GM12878 (cell line): ENCODE results near the gene TEKT1. TPM values are rescaled to one million over a fixed set of nuclear protein-coding genes. Genes with fewer than 3 reads are reported as not detected.

Experiments
- ATAC-seq: fragments of 200-7000 bp; cut with Tn5 transposase; 3 replicates; pipeline ENCODE4 v1.9.1; 2020; ENCODE audit warnings: mild to moderate bottlenecking, moderate library complexity
- BruUV-seq: library from RNA; stranded (reverse); fragments of 400-500 nt; replicated peaks from 2 replicates; lab custom pipeline; 2021; lab: Mats Ljungman, UMichigan
- CTCF ChIA-PET: fragments of 300-600 bp; sonication (Branson Sonifier 250); formaldehyde crosslinking; extraction: SDS; loops from one replicate; lab custom pipeline; 2021; ENCODE audit warnings: inconsistent platforms; lab: Yijun Ruan, JAX
- POLR2A ChIA-PET: fragments of 350-600 bp; formaldehyde crosslinking; extraction: SDS; loops from one replicate; lab custom pipeline; 2021; ENCODE audit warnings: inconsistent platforms; lab: Charles Lee
- RAD21 ChIA-PET: fragments of 300-600 bp; sonication (Branson Sonifier 250); formaldehyde crosslinking; loops from one replicate; lab custom pipeline; 2023; ENCODE audit warnings: antibody characterized with exemption; ENCODE audit not compliant: unreplicated experiment; lab: Charles Lee
- SMC1A ChIA-PET: fragments of 300-600 bp; sonication (Branson Sonifier 250); formaldehyde crosslinking; loops from one replicate; lab custom pipeline; 2023; ENCODE audit not compliant: unreplicated experiment, uncharacterized antibody; lab: Charles Lee
- DNase-seq: peaks from one replicate; pipeline ENCODE4 v3.0.0-alpha.2; 2011; ENCODE audit warnings: low read depth, low spot score
- FAIRE-seq: peaks from 3 replicates; lab custom pipeline; 2011; peaks lifted over from hg19 to GRCh38; lab: Jason Lieb, UNC
- H2AFZ ChIP-seq: 2 replicates; pipeline ENCODE4 v1.6.0; 2011; ENCODE audit warnings: low read depth, low read length, control low read depth; ENCODE audit not compliant: control insufficient read depth
- H3K27ac ChIP-seq: 2 replicates; pipeline ENCODE4 v1.5.1; 2011; ENCODE audit warnings: control low read depth; ENCODE audit not compliant: control insufficient read depth, insufficient read depth
- H3K27me3 ChIP-seq, 2 experiments: replicated peaks in 1 of 2; 2 replicates each; pipeline versions ENCODE4 v1.6.0 to v1.6.1; 2011; ENCODE audit warnings: low read length in 1 of 2; ENCODE audit not compliant: control insufficient read depth in 2 of 2, insufficient read depth in 2 of 2
- H3K36me3 ChIP-seq, 2 experiments: 2 replicates each; pipeline ENCODE4 v1.5.1; 2011; ENCODE audit warnings: low read length in 1 of 2; ENCODE audit not compliant: control insufficient read depth in 2 of 2, insufficient read depth in 2 of 2
- H3K4me1 ChIP-seq: 2 replicates; pipeline ENCODE4 v1.6.1; 2011; ENCODE audit warnings: mild to moderate bottlenecking, low read length, moderate library complexity, mixed read lengths; ENCODE audit not compliant: control insufficient read depth, insufficient read depth
- H3K4me2 ChIP-seq: 2 replicates; pipeline ENCODE4 v1.6.0; 2011; ENCODE audit warnings: control low read depth; ENCODE audit not compliant: control insufficient read depth, insufficient read depth
- H3K4me3 ChIP-seq: fragments of 200-600 bp; sonication (generic); 2 replicates; pipeline ENCODE4 v1.5.1; 2016
- H3K79me2 ChIP-seq: 2 replicates; pipeline ENCODE4 v1.6.0; 2011; ENCODE audit warnings: low read length; ENCODE audit not compliant: control insufficient read depth, insufficient read depth
- H3K9ac ChIP-seq: 2 replicates; pipeline ENCODE4 v1.8.0; 2011; ENCODE audit warnings: low read length, control low read depth, mixed read lengths; ENCODE audit not compliant: control insufficient read depth, insufficient read depth
- H3K9me3 ChIP-seq: replicated peaks from 3 replicates; pipeline ENCODE4 v1.5.1; 2011; ENCODE audit warnings: mild to moderate bottlenecking, low read length; ENCODE audit not compliant: control insufficient read depth, insufficient read depth
- H4K20me1 ChIP-seq: 2 replicates; pipeline ENCODE4 v1.6.0; 2011; ENCODE audit not compliant: control insufficient read depth, insufficient read depth
- BCL11A ChIP-seq: IDR thresholded peaks from 2 replicates; pipeline ENCODE4 v1.6.1; 2011; ENCODE audit warnings: low read depth, low read length
- CREB1 ChIP-seq: IDR thresholded peaks from 2 replicates; pipeline ENCODE4 v1.6.1; 2012; ENCODE audit warnings: low read depth, mild to moderate bottlenecking, inconsistent platforms
- DPF2 ChIP-seq: fragments of 450-650 bp; IDR thresholded peaks from 2 replicates; pipeline ENCODE4 v1.6.1; 2017; ENCODE audit warnings: mild to moderate bottlenecking
- MXI1 ChIP-seq: fragments of 150-350 bp; IDR thresholded peaks from 2 replicates; pipeline ENCODE4 v1.6.1; 2011; ENCODE audit warnings: low read depth, mild to moderate bottlenecking, inconsistent platforms, low read length, improper control_type of control experiment
- RB1 ChIP-seq: fragments of 450-650 bp; formaldehyde crosslinking; IDR thresholded peaks from 2 replicates; pipeline ENCODE4 v1.6.1; 2017; ENCODE audit warnings: mild to moderate bottlenecking, borderline replicate concordance
- SRF ChIP-seq, 2 experiments: IDR thresholded peaks; 2 replicates each; pipeline ENCODE4 v1.6.1; 2011; ENCODE audit warnings: low read depth in 2 of 2, low read length in 2 of 2, mild to moderate bottlenecking in 1 of 2, moderate library complexity in 1 of 2
- STAT3 ChIP-seq: IDR thresholded peaks from 2 replicates; pipeline ENCODE4 v1.6.1; 2011; ENCODE audit warnings: low read depth, low read length, improper control_type of control experiment
- SUPT20H ChIP-seq: IDR thresholded peaks from 2 replicates; pipeline ENCODE4 v1.6.1; 2011; ENCODE audit warnings: low read depth, mild to moderate bottlenecking, low read length, moderate library complexity, borderline replicate concordance; ENCODE audit not compliant: control insufficient read depth
- TBL1XR1 ChIP-seq: IDR thresholded peaks from 2 replicates; pipeline ENCODE4 v1.6.1; 2012; ENCODE audit warnings: low read depth, low read length, improper control_type of control experiment
- TCF12 ChIP-seq: IDR thresholded peaks from 2 replicates; pipeline ENCODE4 v1.6.1; 2011; ENCODE audit warnings: low read depth, mild to moderate bottlenecking, low read length
- WGBS: methylation state at CpG from one replicate; pipeline ENCODE4 v1.1.6; 2016; ENCODE audit warnings: low lambda C conversion rate; ENCODE audit not compliant: insufficient replicate concordance, insufficient coverage; ENCODE audit errors: missing lambda C conversion rate; 5-methylcytosine and 5-hydroxymethylcytosine counted together
- in situ Hi-C: fragments of 300-500 bp; cut with MboI; formaldehyde crosslinking; loops from 9 replicates; pipeline ENCODE4 v1.14.3; 2018; ENCODE audit warnings: mixed read lengths
- intact Hi-C: fragments of 100-400 bp; cut with micrococcal nuclease; formaldehyde crosslinking; loops from one replicate; pipeline ENCODE4 v1.14.2; 2022; ENCODE audit not compliant: unreplicated experiment
- polyA plus RNA-seq, 11 experiments: library from polyadenylated mRNA; depleted of rRNA in 4 of 11; unstranded in 6 of 11; stranded (reverse) in 5 of 11; fragments of >200 nt; fragmentation: Nextera tagmentation in 4 of 11; fragmentation: Illumina TruSeq in 1 of 11; extraction: Ambion mirVana in 4 of 11; extraction: Trizol in 1 of 11; gene quantifications; 1 replicate in 1 of 11; 2 replicates in 10 of 11; pipeline versions ENCODE4 v1.2.1 to v1.2.3, GENCODE V29; 2011 to 2016; ENCODE audit warnings: inconsistent platforms in 2 of 11, missing spikeins in 2 of 11, low read depth in 1 of 11
- total RNA-seq, 4 experiments: library from RNA; depleted of rRNA in 3 of 4; stranded (reverse); fragments of >200 nt in 3 of 4; fragmentation: Illumina TruSeq in 1 of 4; extraction: Trizol in 1 of 4; gene quantifications; 2 replicates each; pipeline versions ENCODE4 v1.2.1 to v1.2.3, GENCODE V29; 2013 to 2021
- TF ChIP-seq, protein P1 (sequence below): fragments of 450-650 bp; IDR thresholded peaks from 2 replicates; pipeline ENCODE4 v1.6.1; 2014; ENCODE audit warnings: mild to moderate bottlenecking
- TF ChIP-seq, protein P2 (sequence below): fragments of 450-650 bp; IDR thresholded peaks from 2 replicates; pipeline ENCODE4 v1.6.1; 2017; ENCODE audit warnings: mild to moderate bottlenecking, moderate library complexity

TEKT1 gene
- total and polyA plus RNA-seq, 10 of the 15 experiments (the other 5 are each of a cell fraction or from before 2014, with no cell fraction given), result not detected

DNA sequence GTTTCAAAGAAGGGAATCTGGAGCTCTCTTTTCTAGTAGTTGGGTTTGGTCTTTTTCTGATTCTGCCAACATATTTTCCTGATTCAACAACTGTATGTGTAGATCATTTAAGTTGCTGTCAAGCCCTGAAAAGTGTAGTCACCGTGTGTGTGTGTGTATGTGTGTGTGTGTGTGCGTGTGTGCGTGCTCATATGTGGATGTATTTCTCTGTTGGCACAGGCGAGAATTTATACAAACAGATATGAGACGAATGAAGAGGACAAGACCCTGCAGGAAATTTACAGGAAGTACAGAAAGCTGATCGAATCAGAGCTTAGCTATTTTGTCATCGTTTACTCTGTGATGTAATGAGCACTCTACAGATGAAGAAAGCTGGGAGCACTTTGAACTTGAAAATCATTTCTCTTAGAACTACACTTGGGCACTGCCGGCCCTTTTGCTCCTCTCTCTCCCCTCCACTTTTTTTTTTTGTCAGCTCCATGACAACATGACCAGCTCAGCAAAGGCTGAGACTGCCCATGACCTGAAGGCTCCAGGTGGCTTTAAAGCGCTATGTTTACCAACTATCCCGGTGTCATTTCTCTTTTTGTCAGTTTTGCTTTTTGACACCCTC lies 44.3 kb downstream of the TEKT1 start (continued):
- no peak for TF ChIP-seq MXI1
- TF ChIP-seq, protein P1, sequence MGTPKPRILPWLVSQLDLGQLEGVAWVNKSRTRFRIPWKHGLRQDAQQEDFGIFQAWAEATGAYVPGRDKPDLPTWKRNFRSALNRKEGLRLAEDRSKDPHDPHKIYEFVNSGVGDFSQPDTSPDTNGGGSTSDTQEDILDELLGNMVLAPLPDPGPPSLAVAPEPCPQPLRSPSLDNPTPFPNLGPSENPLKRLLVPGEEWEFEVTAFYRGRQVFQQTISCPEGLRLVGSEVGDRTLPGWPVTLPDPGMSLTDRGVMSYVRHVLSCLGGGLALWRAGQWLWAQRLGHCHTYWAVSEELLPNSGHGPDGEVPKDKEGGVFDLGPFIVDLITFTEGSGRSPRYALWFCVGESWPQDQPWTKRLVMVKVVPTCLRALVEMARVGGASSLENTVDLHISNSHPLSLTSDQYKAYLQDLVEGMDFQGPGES, result no peak
- no peak for TF ChIP-seq SRF (IDR thresholded peaks at IDR 0.05; ENCODE audit: low read depth in 2 of 2, low read length in 2 of 2)
- TF ChIP-seq BCL11A, result no peak
- no peak for TF ChIP-seq TCF12

DNA sequence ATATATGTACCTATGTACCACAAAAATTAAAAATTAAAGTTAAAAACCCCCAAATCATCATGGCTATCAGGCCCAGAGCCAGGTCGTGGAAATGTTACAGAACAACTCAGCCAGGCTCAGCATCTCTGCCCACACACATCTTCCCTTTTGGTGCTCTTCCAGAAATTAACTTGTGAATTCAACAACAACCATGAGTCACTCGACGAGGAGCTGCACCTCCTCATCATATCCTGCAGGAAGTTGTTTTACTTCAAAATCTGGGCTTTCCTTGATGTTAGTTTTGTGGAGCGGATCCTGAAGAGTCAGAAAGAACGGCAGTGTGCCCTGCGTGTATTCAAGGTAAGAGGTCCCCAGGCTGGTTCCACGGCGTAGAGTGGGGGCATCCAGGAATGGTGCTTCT lies 44.9 kb downstream of the TEKT1 start:
- Histone ChIP-seq H3K79me2 (no peaks in the 10 kb centered on the region), H3K4me3 (no peak overlapping the region), H4K20me1 (no peaks in the 10 kb centered on the region), H3K9me3 (no peaks in the 10 kb centered on the region), H3K27ac (no peak overlapping the region), H3K27me3 (no peaks in the 10 kb centered on the region; a peak in 1 of 4 replicates), H3K9ac (no peak overlapping the region), H3K36me3 (no peaks in the 10 kb centered on the region), H2AFZ (no peak overlapping the region), H3K4me1 (no peaks in the 10 kb centered on the region), H3K4me2 (no peak overlapping the region)
- DNase-seq (no peak), FAIRE-seq (no peak), ATAC-seq (no peak)
- ChIA-PET POLR2A (no interaction called here), CTCF (no interaction called here), RAD21 (no interaction called here), SMC1A (no interaction called here)
- intact Hi-C loops (no loop called here), in situ Hi-C loops (no loop called here)
- BruUV-seq, result no TSS peak
- 41% methylated on average over 8 of the region's 8 CpGs for WGBS
- TF ChIP-seq TBL1XR1 (no peak), RB1 (no peak), STAT3 (no peak), DPF2 (no peak), CREB1 (no peak), SUPT20H (no peak)
- TF ChIP-seq, protein P2, sequence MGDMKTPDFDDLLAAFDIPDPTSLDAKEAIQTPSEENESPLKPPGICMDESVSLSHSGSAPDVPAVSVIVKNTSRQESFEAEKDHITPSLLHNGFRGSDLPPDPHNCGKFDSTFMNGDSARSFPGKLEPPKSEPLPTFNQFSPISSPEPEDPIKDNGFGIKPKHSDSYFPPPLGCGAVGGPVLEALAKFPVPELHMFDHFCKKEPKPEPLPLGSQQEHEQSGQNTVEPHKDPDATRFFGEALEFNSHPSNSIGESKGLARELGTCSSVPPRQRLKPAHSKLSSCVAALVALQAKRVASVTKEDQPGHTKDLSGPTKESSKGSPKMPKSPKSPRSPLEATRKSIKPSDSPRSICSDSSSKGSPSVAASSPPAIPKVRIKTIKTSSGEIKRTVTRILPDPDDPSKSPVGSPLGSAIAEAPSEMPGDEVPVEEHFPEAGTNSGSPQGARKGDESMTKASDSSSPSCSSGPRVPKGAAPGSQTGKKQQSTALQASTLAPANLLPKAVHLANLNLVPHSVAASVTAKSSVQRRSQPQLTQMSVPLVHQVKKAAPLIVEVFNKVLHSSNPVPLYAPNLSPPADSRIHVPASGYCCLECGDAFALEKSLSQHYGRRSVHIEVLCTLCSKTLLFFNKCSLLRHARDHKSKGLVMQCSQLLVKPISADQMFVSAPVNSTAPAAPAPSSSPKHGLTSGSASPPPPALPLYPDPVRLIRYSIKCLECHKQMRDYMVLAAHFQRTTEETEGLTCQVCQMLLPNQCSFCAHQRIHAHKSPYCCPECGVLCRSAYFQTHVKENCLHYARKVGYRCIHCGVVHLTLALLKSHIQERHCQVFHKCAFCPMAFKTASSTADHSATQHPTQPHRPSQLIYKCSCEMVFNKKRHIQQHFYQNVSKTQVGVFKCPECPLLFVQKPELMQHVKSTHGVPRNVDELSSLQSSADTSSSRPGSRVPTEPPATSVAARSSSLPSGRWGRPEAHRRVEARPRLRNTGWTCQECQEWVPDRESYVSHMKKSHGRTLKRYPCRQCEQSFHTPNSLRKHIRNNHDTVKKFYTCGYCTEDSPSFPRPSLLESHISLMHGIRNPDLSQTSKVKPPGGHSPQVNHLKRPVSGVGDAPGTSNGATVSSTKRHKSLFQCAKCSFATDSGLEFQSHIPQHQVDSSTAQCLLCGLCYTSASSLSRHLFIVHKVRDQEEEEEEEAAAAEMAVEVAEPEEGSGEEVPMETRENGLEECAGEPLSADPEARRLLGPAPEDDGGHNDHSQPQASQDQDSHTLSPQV, result no peak
